CD4-positive, alpha-beta T cell treated with Interleukin-12 subunit alpha and Interleukin-12 subunit beta, for 1 hour (primary cell): ENCODE data around the gene CEP170.
"Not testable (repeated sequence)": the region's sequence is repeated elsewhere in the genome, so short reads cannot be mapped to it uniquely, and the experiment has no call there.

Experiments
- DNase-seq: peaks from one replicate; pipeline ENCODE4 v3.0.0-alpha.2; 2020

The CEP170 gene

DNA sequence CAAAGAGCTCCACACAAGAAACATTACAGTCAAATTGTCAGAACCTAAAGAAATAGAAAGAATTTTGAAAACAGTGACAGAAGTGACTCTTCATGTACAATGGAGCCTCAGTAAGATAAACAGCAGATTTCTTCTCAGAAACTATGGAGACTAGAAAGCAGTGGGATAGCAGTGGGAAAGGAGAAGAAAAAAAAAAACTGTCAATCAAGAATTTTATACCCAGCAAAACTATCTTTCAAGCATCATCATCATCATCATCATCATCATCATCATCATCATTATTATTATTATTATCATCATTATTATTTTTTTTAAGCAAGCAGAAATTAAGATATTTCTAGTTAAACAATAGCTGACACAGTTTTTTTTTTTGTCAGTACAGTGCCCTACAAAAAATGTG lies 24.2 kb downstream of the CEP170 start:
- DNase-seq: no peak

DNA sequence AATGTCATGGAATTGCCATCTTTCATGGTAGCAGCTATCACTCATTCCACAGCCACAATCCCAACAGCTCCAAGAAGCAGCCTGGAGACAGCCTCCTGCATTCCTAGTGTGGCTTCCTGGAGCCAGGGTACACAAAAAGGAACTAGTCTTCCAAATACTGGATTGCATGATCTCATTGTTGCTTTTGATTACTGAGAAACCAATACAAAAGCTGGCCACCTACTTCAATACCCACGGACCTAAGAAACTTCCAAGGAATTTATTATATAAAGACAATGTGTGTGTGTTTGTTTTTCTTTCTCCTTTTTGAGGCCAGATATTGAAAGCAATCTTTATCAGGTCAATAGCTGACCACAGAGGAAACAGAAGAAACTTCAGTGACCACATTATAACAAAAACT lies 25.6 kb downstream of the CEP170 start:
- DNase-seq: no peak

DNA sequence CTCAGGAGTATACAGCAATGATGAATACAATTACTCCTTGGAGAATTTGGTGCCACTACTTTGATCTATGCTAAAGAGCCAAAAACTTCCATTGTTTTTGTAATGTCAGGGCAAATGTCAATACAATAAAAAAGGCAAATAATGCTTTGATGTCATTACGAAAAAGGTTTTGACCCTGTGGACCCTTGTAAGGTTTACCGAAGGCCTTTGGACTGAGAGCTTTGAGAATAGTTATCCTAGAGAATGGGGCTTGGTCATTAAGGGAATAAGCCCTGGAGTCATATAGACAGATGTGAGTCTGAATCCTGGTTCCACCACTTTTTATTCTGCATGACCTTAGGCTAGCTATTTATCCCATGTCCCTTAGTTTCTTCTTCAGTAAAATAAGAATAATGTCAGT lies 27.5 kb downstream of the CEP170 start:
- no peak for DNase-seq

DNA sequence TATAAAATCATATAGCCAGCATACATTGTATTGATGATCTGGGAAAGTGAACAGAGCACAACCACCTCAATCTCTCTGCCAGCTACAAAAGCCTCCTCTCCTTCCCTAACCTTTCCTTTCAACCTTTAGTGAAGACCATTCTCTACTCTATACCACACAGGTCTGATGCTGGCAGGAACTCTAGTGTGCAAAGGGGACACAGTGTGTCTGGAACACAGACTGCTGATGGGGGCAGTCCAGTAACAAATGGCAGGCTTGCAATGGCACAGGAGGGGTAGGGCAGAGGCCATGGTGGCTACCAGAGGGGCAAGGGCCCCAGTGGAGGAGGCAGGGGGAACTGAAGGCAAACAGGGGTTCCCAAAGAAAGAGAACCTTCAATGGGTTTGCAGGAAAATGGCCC lies 37.0 kb downstream of the CEP170 start:
- no peak for DNase-seq

DNA sequence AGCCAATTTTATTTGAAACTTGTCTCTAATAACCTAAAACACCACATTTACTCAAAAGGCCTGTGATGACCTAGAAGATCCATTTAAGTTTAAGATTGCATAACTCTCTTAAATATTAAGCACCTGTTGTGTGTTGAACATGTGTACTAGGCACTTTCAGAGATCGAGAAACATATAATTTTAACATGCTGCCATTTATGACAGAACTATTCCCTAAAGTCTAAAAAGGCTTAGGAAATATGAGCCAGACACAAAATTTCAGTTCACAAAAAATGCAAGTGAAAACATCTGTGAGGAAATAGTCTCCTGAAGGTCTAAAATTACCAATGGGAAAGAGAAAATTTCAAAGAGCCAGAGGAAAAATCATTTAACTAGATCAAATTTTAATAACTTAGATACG lies 37.7 kb downstream of the CEP170 start:
- no peak for DNase-seq

DNA sequence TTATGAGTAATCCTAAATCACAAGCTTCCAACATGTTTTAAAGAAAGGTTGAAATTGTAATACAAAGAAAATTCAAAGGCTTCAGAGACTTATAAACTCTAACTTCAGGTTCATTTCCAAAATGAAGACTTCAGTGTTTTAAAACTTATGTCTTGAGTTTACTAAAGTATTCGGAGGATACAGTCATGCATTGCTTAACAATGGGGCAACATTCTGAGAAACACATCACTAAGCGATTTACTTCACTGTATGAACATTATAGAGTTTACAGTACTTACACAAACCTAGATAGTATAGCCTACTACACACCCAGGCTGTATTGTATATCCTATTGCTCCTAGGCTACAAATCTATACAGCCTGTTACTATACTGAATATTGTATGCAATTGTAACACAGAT lies 38.3 kb downstream of the CEP170 start:
- no peak for DNase-seq

DNA sequence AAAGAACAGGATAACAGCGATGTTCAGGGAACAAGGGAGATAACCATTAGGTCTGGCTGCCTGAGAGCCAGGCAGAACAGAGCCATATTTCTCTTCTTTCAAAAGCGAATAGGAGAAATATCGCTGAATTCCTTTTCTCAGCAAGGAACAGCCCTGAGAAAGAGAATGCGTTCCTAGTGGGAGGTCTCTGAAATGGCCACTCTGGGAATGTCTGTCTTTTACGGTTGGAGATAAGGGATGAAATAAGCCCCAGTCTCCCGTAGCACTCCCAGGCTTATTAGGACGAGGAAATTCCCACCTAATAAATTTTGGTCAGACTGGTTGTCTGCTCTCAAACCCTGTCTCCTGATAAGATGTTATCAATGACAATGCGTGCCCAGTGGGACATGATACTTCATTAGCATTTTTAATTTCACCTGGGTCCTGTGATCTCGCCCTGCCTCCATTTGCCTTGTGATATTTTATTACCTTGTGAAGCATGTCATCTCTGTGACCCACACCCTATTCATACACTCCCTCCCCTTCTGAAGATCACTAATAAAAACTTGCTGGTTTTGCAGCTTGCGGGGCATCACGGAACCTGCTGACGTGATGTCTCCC lies 39.7 kb downstream of the CEP170 start:
- DNase-seq: not testable (repeated sequence)

DNA sequence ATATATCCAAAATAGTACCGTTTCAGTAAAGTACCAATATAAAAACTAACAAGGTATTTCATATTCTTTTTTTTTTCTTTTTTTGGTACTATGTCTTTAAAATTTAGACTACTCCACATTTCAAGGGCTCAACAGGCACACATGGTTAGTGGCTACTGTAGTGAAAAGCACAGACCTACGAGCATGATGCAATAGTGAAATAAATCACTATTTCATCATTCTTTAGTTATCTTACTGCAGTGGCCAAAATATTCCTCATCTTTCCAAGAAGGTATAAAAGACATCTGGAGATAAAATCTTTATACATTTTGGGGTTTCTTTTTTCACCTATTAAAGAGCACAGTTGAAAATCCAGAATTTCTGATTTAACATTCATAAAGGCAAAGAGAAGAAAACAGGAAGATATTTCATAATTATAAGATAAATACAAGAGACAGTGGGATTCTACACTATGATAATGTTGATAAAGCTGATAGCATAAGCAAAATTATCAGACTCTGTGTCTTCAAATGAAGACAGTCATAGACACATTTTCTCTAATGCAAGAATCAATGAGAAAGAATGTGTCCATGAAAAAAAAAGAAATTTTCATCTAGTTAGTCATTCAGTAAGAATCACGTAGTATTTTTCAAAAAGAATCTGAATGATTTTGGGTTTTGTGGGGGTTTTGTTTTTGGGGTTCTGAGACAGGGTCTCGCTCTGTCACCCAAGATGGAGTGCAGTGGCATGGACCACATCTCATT lies 41.9 kb downstream of the CEP170 start:
- DNase-seq: no peak

DNA sequence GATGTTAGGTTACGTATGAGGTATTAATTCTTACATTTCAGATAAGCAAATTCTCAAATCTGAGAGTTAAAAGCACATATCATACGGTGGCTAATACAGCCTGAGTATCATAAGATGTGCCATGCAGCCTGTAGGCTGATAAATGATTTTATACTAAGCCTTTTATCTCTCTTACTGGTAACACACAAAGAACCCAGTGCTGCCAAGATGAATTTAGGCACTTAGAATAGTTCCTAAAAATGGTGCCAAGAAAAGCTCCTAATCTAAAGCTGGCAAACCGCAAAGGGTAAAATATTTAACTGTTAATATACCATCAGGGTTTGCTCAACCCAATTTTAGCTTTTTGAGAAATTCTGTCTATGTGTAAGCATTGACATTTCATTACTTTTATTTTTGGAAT lies 43.1 kb downstream of the CEP170 start:
- DNase-seq: not testable (repeated sequence)

DNA sequence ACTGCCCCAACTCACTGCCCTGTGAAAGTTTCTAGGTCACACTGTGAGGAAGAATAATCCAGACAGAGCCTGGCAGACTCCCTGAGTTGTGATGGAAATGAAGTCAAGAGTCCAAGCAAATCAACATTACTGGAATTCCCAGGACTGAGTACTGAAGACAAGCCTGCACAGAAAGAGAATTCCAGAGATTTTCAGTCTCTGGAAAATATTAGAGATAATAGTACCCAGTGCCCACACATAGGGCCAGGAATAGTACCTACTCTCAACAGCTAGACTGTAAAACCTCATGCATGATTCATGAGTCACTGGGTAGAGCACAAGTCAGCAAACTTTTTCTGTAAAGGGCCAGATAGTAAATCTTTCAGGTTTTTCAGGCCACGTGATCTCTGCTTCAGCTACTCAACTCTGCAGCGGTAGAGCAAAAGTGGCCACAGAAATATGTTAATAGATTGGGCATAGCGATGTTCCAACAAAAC lies 50.0 kb downstream of the CEP170 start:
- not testable (repeated sequence) for DNase-seq

DNA sequence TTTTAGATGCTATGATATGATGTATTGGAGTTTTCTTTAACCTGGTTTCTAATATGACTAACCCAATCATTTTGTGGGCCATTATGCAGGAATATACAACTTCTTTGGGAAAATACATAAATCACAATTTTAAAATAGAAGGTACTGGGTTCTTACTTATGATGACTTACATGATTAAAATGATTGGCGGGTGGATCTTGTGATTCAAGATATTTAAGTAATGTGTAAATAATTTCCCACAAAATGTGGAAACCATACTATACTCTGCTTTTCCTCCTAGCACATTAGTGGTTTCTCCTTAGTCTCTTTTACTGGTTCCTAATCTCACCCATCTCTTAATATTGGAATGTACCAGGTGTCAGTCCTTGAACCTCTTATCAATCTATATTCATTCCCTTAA lies 50.7 kb downstream of the CEP170 start:
- DNase-seq: not testable (repeated sequence)

DNA sequence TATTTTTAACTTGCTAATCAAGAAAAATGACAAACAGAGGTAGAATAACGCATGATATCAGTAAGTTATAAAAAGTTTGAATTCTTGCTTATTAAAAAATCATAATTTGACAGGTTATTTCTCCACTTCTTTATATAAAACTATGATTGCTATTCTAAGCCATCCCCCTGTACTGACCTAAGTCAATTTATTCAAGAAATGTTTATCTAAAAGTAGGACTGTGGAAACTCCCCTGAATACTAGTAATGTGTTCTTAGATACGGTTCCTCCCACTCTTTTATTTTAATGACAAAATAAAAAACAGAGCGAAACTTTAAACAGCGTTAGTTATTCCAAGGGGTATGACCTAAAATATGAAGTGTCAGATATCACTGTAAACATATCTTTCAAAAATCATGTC lies 51.9 kb downstream of the CEP170 start:
- not testable (repeated sequence) for DNase-seq

DNA sequence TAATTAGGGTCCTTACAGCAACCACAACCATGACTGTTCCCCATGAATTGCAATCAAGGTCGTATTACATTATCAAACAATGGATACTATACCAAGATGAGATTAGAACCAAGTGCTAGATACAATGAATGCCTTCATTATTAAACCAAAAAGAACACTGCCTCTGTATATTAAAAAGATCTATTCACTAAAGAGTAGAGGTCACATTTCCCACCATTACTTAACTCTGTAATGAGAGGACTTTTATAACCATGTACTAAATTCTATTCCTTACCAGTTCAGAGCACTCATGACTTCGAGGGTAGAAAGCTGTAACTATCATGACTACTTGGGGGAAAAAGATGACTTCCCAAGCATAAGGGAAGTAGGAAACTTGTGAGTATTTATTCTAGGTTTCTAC lies 53.8 kb downstream of the CEP170 start:
- DNase-seq: not testable (repeated sequence)

DNA sequence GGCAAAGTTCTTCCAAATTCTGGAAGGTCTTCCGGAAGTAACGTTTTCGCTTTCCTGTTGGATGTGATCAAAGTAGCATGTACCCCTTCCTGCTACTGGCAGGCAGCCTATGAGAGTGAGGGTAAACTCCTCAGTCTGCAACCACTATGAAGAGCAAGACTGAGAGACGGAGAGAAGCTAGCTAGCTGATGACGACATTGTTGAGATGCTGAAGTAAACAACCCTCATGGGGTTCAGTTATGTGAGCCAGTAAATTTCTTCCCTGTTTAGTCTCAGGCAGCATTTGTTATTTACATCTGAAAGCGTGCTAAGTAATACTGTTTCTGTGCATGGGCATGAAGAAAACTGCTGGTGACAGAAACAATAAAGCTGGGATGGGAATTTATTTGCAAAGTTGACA lies 57.6 kb downstream of the CEP170 start:
- not testable (repeated sequence) for DNase-seq

DNA sequence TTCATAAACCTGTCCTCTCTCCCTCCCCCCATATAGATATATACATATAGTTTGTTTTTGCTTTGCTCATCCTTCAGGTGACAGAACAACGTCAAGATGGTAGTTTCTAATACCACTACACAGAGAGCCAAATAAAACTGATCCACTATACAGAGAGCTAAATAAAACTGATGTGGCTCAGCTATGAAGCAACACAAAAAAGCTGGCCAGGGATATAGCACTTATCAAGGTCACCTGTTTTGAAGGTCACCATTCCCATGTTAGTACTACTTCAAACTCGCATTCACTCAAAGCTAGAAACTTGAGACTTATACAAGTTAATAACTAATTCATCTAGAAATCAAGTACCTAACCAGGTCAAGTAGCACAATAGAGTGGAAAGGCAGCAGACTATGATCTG lies 61.8 kb downstream of the CEP170 start:
- not testable (repeated sequence) for DNase-seq

DNA sequence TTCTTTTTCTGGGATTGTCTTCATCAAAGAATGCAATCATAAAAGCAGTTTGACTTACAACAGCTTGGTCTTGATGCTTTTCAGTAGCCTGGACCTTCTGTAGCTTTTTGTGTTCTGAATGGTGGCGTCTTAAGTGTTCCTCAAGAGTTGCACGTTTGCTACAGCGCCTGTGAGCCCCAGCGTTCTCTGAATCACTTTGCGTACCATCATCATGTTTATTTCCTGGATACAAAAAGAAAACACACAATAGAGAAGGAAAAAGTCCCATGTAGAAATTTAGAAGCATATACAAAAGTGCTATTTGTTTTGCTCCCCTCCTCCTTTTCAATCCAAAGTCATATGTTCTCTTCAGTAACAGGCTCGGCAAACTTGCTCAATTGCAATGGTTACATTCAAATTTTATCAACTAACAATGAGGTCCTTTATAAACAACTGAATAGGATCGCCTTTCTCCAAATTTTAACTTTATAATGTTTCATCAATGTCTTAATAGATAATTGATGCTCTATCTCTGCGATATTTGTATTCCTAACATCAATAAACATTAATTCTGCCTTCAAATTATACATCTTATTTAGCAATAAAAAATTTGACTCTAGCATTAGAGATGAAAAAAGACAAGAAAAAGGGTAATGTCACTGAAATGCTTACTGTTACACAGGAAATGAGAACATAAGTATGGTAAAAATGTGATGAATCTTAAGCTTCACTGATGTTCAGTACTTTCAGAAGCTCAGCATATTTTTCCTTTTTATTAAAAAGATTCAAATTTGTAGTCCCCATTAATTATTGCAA lies 68.7 kb downstream of the CEP170 start:
- DNase-seq: not testable (repeated sequence)

DNA sequence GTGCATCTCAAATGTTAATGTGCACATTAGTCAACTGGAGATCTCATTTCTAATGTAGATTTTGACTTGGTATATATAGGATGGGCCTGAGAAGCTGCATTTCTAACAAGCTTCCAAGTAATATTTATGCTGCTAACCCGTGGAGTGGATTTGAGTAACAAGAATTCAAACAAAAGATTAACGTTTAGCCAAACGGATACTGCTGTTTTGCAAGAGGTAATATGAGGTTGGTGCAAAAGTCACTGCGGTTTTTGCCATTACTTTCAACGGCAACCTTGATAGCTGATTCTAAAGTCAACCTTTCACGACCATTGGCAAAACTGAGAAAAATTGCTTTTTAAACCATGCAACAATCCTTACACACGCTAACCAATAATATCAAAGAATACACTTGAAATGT lies 70.3 kb downstream of the CEP170 start:
- DNase-seq: not testable (repeated sequence)

DNA sequence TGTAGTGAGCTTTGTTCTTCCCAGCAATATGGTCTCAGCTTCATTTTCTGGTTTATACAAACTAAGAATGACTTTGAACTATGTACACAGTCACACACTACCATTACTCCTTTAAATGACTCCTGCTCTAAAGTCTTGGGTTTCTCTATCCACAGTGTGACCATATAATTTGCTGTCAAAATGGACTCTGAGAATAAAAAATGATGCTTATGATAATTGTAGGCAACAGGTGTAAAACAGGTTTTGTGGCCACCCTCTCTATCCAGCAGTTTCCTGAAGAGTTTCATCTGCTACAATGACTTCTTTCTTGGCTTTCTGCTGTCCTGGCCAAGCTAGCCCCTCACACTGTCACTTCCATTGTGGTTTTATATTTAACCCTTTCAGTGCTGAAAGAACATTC lies 71.4 kb downstream of the CEP170 start:
- DNase-seq: not testable (repeated sequence)

DNA sequence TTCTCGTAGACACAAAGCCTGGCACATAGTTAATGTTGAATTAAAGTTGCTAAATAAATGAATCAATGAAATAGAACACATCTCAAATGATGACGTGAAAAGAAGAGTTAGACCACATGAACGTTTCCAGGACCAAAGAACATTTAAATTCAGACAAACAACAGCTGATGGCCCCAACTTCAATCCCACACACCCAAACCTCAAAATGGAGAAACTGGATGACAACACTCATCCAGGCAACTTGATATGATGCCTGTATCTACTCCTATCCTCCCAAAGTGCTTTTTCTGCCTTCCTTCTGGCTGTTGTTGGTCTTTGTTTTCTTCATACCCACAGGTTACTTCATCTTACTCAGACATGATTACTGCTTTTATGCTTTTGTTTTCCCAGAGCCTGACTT lies 71.9 kb downstream of the CEP170 start:
- not testable (repeated sequence) for DNase-seq

DNA sequence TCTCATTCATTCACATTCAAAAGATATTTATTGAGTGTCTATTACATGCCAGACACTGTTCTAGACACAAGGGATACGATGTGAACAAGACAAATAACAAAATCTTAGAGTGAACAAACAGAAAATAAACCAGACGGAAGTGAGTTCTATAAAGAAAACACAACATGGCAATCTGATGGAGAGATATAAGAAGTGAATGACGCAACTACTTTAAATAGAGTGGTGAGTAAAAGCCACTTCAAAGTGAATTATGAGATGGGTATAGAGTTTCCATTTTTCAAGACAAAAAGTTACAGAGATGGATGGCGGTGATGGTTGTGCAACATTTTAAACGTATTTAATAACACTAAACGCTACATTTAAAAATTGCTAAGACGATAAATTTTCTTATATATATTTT lies 75.4 kb downstream of the CEP170 start:
- no peak for DNase-seq

DNA sequence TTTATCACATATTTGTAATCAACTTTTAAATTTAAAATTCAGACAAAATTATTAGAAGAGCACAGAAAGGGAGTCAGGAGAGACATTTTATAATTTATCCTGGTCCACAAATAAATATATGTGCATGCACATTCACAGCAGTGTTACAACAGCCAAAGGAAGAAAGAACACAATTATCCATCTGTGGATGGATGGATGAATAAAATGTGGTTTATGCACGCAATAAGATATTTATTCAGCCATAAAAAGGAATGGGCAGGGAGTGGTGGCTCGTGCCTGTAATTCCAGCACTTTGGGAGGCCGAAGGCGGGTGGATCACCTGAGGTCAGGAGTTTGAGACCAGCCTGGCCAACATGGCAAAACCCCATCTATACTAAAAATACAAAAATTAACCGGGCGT lies 77.3 kb downstream of the CEP170 start:
- DNase-seq: not testable (repeated sequence)

DNA sequence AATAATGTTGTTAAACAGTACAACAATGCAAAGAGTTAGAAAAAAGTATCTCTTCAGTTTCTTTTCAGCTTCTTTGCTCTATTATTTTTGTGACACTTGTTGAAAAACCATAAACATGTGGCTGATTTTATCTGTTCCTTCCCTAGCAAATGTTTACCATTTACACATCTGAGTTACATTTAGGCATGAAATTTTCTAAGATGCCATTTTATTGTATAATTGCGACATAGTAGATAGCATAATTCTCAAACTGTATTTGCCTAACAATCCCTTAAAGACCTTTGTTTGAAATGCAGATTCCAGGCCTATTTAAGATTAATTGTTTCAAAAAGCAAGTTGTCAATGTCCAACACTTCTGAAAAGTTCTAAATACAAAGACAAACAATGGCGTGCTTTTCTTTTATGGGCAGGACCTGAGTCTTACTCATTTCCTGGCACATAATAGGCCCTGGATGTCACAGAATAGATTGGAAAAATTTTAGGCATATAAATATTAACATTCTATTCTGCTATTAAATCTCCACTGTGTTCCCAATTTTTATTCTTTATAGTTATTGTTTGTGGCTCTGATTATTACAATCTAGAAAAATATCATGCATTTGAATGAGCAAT lies 81.2 kb downstream of the CEP170 start:
- not testable (repeated sequence) for DNase-seq

DNA sequence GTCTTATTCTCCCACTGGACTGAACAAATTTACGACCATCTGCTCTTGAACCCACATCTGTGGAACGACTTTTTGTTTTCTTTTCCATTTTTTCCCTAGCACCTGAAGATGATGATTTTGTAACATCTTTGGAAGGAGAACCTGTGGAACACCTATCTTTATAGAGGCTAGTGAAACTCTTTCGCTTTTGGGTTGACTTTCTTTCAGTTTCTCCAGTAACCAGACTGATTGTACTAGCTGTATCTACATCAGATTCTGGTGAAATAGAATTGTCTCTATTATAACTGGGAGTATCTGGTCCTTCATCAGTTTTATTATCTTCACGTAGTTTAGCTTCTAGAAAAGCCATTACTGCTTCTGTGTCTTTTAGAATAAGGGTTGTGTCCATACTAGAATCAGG lies 90.2 kb downstream of the CEP170 start:
- not testable (repeated sequence) for DNase-seq
